Measurements from ENCODE around the gene MYO1E. TPM values are rescaled to one million over a fixed set of nuclear protein-coding genes. Genes with fewer than 3 reads are reported as not detected.

The MYO1E gene
- total RNA-seq, 6 experiments from 2014 or later: 108 to 142 (median 115) TPM

DNA sequence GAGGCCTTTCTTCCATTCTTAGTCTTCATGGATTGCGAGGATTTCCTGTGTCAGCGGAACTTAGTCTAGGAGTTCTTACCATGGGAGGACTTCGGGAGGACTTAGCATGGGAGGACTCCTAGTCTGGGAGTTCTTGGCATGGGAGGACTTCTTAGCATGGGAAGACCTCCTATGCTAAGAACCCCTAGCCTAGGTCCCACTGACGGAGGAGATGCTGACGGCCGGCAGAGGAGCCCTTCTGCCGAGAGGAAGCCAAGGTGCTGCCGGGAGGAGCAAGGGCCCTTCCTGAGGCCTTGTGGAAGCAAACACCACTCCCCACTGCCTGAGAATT lies 201.6 kb downstream of the MYO1E start:
- Mint-ChIP-seq H3K4me3 (no peak overlapping the region; the same call in 1 of the 2 replicates), H3K27me3 (ENCODE audit: insufficient read depth) (peaks cover 1% of the 10 kb centered on the region), H3K36me3 (ENCODE audit: low read depth) (peaks cover 38% of the 10 kb centered on the region), H3K27ac (peak overlapping the region; percentile 99), H3K9me3 (no peaks in the 10 kb centered on the region), H3K4me1 (ENCODE audit: low read depth) (peaks cover 73% of the 10 kb centered on the region)
- TF ChIP-seq, protein P1, sequence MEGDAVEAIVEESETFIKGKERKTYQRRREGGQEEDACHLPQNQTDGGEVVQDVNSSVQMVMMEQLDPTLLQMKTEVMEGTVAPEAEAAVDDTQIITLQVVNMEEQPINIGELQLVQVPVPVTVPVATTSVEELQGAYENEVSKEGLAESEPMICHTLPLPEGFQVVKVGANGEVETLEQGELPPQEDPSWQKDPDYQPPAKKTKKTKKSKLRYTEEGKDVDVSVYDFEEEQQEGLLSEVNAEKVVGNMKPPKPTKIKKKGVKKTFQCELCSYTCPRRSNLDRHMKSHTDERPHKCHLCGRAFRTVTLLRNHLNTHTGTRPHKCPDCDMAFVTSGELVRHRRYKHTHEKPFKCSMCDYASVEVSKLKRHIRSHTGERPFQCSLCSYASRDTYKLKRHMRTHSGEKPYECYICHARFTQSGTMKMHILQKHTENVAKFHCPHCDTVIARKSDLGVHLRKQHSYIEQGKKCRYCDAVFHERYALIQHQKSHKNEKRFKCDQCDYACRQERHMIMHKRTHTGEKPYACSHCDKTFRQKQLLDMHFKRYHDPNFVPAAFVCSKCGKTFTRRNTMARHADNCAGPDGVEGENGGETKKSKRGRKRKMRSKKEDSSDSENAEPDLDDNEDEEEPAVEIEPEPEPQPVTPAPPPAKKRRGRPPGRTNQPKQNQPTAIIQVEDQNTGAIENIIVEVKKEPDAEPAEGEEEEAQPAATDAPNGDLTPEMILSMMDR (IDR thresholded peaks at IDR 0.05): no peak
- DNase-seq: no peak

DNA sequence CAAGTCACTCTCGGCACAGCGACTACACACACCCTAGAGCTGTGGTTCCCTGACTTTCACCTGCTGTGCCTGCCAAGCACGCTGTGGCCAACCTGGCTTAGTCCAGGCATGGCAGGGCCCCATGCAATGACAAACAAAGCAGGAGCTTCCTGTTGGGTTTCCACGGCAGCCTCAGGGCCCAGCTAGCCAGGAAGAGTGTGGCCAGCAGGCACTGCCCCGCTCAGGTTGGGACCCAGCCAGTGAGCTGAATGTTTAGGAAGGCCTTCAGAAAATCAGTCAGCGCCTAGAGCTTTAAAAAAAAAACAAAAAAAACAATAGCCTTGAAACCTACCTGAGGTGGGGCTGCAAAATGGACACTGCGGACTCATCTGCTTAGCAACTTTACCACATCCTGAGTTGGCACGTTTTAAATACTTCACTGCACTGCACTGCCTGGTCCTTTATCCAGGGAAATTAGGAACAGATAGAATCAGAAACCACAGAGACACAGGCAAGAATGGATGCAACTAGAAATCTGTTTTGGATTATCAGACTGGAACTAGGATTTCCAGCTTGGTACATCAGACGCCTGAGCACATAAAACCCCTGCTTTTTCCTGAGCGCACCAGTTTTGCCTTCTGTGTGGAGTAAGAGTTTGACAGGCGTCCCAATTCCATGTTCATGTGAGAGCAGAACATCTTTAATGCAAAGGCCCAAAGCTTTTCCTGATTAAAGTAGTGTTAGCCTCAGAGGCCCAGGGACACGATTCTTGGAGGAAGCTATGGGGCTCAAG lies 202.2 kb downstream of the MYO1E start:
- H3K4me3 Mint-ChIP-seq: peak overlapping the region; percentile 82
- peak; percentile 86 for DNase-seq
- peaks cover 1% of the 10 kb centered on the region for H3K27me3 Mint-ChIP-seq (ENCODE audit: insufficient read depth)
- H3K9me3 Mint-ChIP-seq: no peaks in the 10 kb centered on the region
- peaks cover 42% of the 10 kb centered on the region for H3K36me3 Mint-ChIP-seq (ENCODE audit: low read depth)
- TF ChIP-seq, protein P1 (IDR thresholded peaks at IDR 0.05): no peak
- peaks cover 73% of the 10 kb centered on the region for H3K4me1 Mint-ChIP-seq (ENCODE audit: low read depth)
- peak overlapping the region; percentile 99 for H3K27ac Mint-ChIP-seq

DNA sequence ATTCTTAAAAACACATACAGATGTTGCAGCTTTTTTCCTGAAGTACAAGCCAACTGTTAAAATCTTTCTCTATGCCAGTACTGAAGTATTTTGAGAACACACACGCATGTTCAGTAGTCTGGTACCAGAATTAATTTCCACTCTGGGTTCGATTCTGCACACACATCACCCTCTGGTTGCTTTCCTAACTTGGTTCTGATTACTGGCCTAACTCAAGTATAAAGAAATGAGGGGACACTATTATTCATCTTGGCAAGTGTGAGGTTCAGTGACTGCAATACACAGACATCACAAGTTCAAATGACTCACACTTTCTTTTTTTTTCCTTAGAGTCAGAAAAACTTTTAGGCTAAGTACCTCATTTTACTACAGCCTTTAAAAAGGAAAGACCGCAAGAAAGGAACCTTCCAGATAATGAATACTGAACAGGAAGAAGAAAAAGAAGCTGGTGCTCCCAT lies 203.4 kb downstream of the MYO1E start:
- TF ChIP-seq, protein P1 (IDR thresholded peaks at IDR 0.05): no peak
- peak; percentile 85 for DNase-seq
- peaks cover 50% of the 10 kb centered on the region for H3K36me3 Mint-ChIP-seq (ENCODE audit: low read depth)
- peak overlapping the region; percentile 82 for H3K4me3 Mint-ChIP-seq
- peaks cover 63% of the 10 kb centered on the region for H3K4me1 Mint-ChIP-seq (ENCODE audit: low read depth)
- H3K9me3 Mint-ChIP-seq: no peaks in the 10 kb centered on the region
- H3K27me3 Mint-ChIP-seq (ENCODE audit: insufficient read depth): peaks cover 3% of the 10 kb centered on the region
- H3K27ac Mint-ChIP-seq: peak overlapping the region; percentile 99

DNA sequence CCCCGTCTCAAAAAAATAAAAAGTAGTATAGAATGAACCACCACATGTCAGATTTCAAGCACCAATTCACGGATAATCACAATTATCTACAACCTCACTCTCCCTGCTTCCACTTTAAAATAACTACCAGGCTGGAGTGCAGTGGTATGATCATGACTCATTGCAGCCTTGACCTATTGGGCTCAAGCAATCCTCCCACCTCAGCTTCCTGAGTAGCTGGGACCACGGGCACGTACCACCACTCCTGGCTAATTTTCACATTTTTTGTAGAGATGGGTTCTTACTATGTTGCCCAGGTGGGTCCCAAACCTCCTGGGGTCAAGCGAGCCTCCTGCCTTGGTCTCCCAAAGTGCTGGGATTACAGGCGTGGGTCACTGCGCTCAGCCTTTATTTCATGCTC lies 204.1 kb downstream of the MYO1E start:
- Mint-ChIP-seq H3K4me3 (peak overlapping the region; percentile 82; the same call in 1 of the 2 replicates), H3K9me3 (no peaks in the 10 kb centered on the region), H3K36me3 (ENCODE audit: low read depth) (peaks cover 44% of the 10 kb centered on the region), H3K4me1 (ENCODE audit: low read depth) (peaks cover 55% of the 10 kb centered on the region), H3K27me3 (ENCODE audit: insufficient read depth) (peaks cover 3% of the 10 kb centered on the region), H3K27ac (peak overlapping the region; percentile 99)
- TF ChIP-seq, protein P1 (IDR thresholded peaks at IDR 0.05): no peak
- peak; percentile 37 for DNase-seq

DNA sequence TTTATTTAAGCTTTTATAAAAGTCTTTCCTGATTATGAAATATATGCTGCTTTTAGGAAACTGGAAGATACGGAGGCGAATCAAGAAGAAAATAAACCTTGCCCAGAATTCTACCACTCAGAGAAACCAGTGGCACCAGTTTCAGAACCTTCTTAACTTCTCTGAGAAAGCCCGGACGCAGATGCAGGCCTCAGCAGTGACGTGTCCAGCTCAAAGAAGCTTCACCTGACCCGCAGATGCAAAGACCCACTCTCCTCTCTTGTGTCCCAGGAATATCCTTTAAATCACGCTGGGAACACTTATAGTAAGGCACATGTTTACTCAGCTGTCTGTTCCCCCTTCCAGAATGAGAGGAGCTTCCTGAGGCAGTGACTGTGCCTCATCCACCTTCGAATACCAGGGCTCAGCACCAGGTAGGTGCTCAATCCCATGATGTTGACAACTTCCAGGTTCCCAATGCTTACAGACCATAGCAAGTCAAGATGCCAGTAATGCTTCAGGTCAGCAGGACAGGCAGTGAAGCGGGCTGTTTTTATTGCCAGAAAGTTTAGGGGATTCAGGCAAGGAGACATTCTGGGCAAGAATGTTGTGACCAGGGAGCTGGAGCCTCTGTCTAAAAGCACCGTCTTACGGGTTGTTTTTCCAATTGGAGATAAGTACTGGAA lies 205.9 kb downstream of the MYO1E start:
- DNase-seq: no peak
- H3K27me3 Mint-ChIP-seq (ENCODE audit: insufficient read depth): peaks cover 3% of the 10 kb centered on the region
- TF ChIP-seq, protein P1 (IDR thresholded peaks at IDR 0.05): no peak
- H3K4me1 Mint-ChIP-seq (ENCODE audit: low read depth): peaks cover 53% of the 10 kb centered on the region
- no peaks in the 10 kb centered on the region for H3K9me3 Mint-ChIP-seq
- peaks cover 35% of the 10 kb centered on the region for H3K36me3 Mint-ChIP-seq (ENCODE audit: low read depth)
- H3K4me3 Mint-ChIP-seq: no peak overlapping the region
- no peak overlapping the region for H3K27ac Mint-ChIP-seq
